ENCODE measurements around the gene LHCGR. TPM values are rescaled to one million over a fixed set of nuclear protein-coding genes. Genes with fewer than 3 reads are reported as not detected.

The LHCGR gene
- total RNA-seq, 1 experiment from 2014 or later, result 0.31 TPM

GRCh38 chr2:48723129-48723528 lies 32.4 kb downstream of the LHCGR start:
- no peaks in the 10 kb centered on the region for H3K36me3 Mint-ChIP-seq
- ChIA-PET POLR2A (no interaction called here), CTCF (no interaction called here)
- no peaks in the 10 kb centered on the region for H3K27me3 Mint-ChIP-seq (ENCODE audit: low read depth)
- no peaks in the 10 kb centered on the region; the same call in 1 of the 2 replicates for H3K9me3 Mint-ChIP-seq
- H3K4me1 Mint-ChIP-seq, result peaks cover 10% of the 10 kb centered on the region
- no peak for ATAC-seq
- no peak for DNase-seq (ENCODE audit: low spot score)
- no peak for TF ChIP-seq ZBTB43 (CRISPR knock-in tag; IDR thresholded peaks at IDR 0.05)
- TF ChIP-seq IRF2 (CRISPR knock-in tag; IDR thresholded peaks at IDR 0.05; ENCODE audit: borderline replicate concordance, low read depth), result no peak
- TF ChIP-seq ELF4 (CRISPR knock-in tag; IDR thresholded peaks at IDR 0.05; ENCODE audit: low read depth), result no peak
- TF ChIP-seq ZNF263 (CRISPR knock-in tag; IDR thresholded peaks at IDR 0.05; ENCODE audit: low read depth), result no peak
- TF ChIP-seq ETV6 (CRISPR knock-in tag; IDR thresholded peaks at IDR 0.05), result no peak
- no peak for TF ChIP-seq AFF4 (CRISPR knock-in tag; IDR thresholded peaks at IDR 0.05; ENCODE audit: borderline replicate concordance)
- TF ChIP-seq TP53 (CRISPR knock-in tag; IDR thresholded peaks at IDR 0.05), result no peak
- no peak for TF ChIP-seq ZNF425 (CRISPR knock-in tag; conservative IDR thresholded peaks at IDR 0.05)
- no peak for TF ChIP-seq GABPB1 (CRISPR knock-in tag; IDR thresholded peaks at IDR 0.05)
- TF ChIP-seq RORB (CRISPR knock-in tag; IDR thresholded peaks at IDR 0.05), result no peak
- no peak for TF ChIP-seq STAT6 (CRISPR knock-in tag; conservative IDR thresholded peaks at IDR 0.05; ENCODE audit: low read depth)
- H3K27ac Mint-ChIP-seq, result no peak overlapping the region
- H3K4me3 Mint-ChIP-seq, result no peak overlapping the region

GRCh38 chr2:48722391-48722790 lies 33.1 kb downstream of the LHCGR start:
- H3K4me1 Mint-ChIP-seq, result peaks cover 13% of the 10 kb centered on the region
- ATAC-seq (no peak), DNase-seq (ENCODE audit: low spot score) (no peak)
- H3K4me3 Mint-ChIP-seq, result no peak overlapping the region
- no peak overlapping the region for H3K27ac Mint-ChIP-seq
- no peaks in the 10 kb centered on the region for H3K27me3 Mint-ChIP-seq (ENCODE audit: low read depth)
- no peaks in the 10 kb centered on the region for H3K36me3 Mint-ChIP-seq
- ChIA-PET CTCF (no interaction called here), POLR2A (no interaction called here)
- no peaks in the 10 kb centered on the region; the same call in 1 of the 2 replicates for H3K9me3 Mint-ChIP-seq
- TF ChIP-seq NR3C1 (CRISPR knock-in tag; conservative IDR thresholded peaks at IDR 0.05; ENCODE audit: low read depth), result no peak
- no peak for TF ChIP-seq FOXP1 (CRISPR knock-in tag; IDR thresholded peaks at IDR 0.05; ENCODE audit: borderline replicate concordance)
- no peak for TF ChIP-seq TCF7 (CRISPR knock-in tag; IDR thresholded peaks at IDR 0.05; ENCODE audit: low read depth)
- no peak for TF ChIP-seq SMAD4 (CRISPR knock-in tag; IDR thresholded peaks at IDR 0.05)
- no peak for TF ChIP-seq FOXP4 (CRISPR knock-in tag; IDR thresholded peaks at IDR 0.05)
- no peak for TF ChIP-seq PREB (CRISPR knock-in tag; IDR thresholded peaks at IDR 0.05; ENCODE audit: borderline replicate concordance)
- TF ChIP-seq ATF6 (CRISPR knock-in tag; IDR thresholded peaks at IDR 0.05), result no peak
- no peak for TF ChIP-seq ZBTB21 (CRISPR knock-in tag; IDR thresholded peaks at IDR 0.05; ENCODE audit: borderline replicate concordance)
